ENCODE measurements around the gene ACYP1. TPM values are rescaled to one million over a fixed set of nuclear protein-coding genes. Genes with fewer than 3 reads are reported as not detected.

The ACYP1 gene
- total RNA-seq, 1 experiment from 2014 or later = 21.3 TPM

- ATAC-seq = no peak
- in situ Hi-C loops (cut with HindIII; ENCODE audit: low pct_unique_long_range_greater_than_20kb, low sequenced_read_pairs) = no loop called here
- no peak overlapping the region for H3K27ac ChIP-seq (ENCODE audit: low read length)
- no peak for TF ChIP-seq REST (IDR thresholded peaks at IDR 0.05; ENCODE audit: insufficient read depth in 1 of 2, low read depth in 2 of 2, low read length in 1 of 2)
- TF ChIP-seq CTCF (IDR thresholded peaks at IDR 0.05) = no peak
- TF ChIP-seq TCF7L2 (IDR thresholded peaks at IDR 0.05; ENCODE audit: low read depth, low read length) = no peak
- TF ChIP-seq SIN3A (IDR thresholded peaks at IDR 0.05; ENCODE audit: borderline replicate concordance, insufficient read depth, low read depth, low read length) = no peak
- TF ChIP-seq POLR2AphosphoS5 (IDR thresholded peaks at IDR 0.05; ENCODE audit: low read depth, low read length) = no peak
- peaks cover 4% of the 10 kb centered on the region; the same call in 1 of the 2 replicates for H3K36me3 ChIP-seq (ENCODE audit: control insufficient read depth, insufficient read depth, low read length)
- no peak for DNase-seq (ENCODE audit: low read depth, low spot score)
- no peak overlapping the region for H3K4me3 ChIP-seq (ENCODE audit: low read depth in 2 of 2, low read length in 2 of 2)
- no peaks in the 10 kb centered on the region for H3K27me3 ChIP-seq (ENCODE audit: control insufficient read depth, insufficient read depth, low read length)
- ChIA-PET POLR2A (interaction anchor here (0.6 kb wide), 1 partner anchor 11 kb away, joined by 3 read pairs; no protein-coding TSS in a partner anchor), CTCF (no interaction called here)
- H3K9me3 ChIP-seq (ENCODE audit: control insufficient read depth, insufficient read depth, low read depth, low read length) = no peaks in the 10 kb centered on the region
- intact Hi-C loops (cut with micrococcal nuclease; ENCODE audit: unreplicated experiment) = no loop called here
- no TSS peak for BruUV-seq (replicated peaks)
- H3K4me1 ChIP-seq (ENCODE audit: control insufficient read depth, insufficient read depth, low read length) = peaks cover 17% of the 10 kb centered on the region
Measured at GRCh38 chr14:75040507-75040906, 23.3 kb downstream of the ACYP1 start.

GRCh38 chr14:75032939-75033338 is 30.9 kb downstream of the ACYP1 start:
- BruUV-seq (replicated peaks) = no TSS peak
- CTCF ChIA-PET = no interaction called here
- no peak overlapping the region for H3K4me3 ChIP-seq (ENCODE audit: low read depth in 2 of 2, low read length in 2 of 2)
- in situ Hi-C loops (cut with HindIII; ENCODE audit: low pct_unique_long_range_greater_than_20kb, low sequenced_read_pairs) = no loop called here
- ATAC-seq (no peak), DNase-seq (ENCODE audit: low read depth, low spot score) (no peak)
- intact Hi-C loops (cut with micrococcal nuclease; ENCODE audit: unreplicated experiment) = no loop called here
- H3K36me3 ChIP-seq (ENCODE audit: control insufficient read depth, insufficient read depth, low read length) = peaks cover 12% of the 10 kb centered on the region
- H3K27ac ChIP-seq (ENCODE audit: low read length) = no peak overlapping the region
- H3K27me3 ChIP-seq (ENCODE audit: control insufficient read depth, insufficient read depth, low read length) = no peaks in the 10 kb centered on the region
- H3K4me1 ChIP-seq (ENCODE audit: control insufficient read depth, insufficient read depth, low read length) = no peaks in the 10 kb centered on the region
- POLR2A ChIA-PET = no interaction called here
- TF ChIP-seq CTCF (IDR thresholded peaks at IDR 0.05) = no peak
- TF ChIP-seq SIN3A (IDR thresholded peaks at IDR 0.05; ENCODE audit: borderline replicate concordance, insufficient read depth, low read depth, low read length) = no peak
- no peak for TF ChIP-seq POLR2AphosphoS5 (IDR thresholded peaks at IDR 0.05; ENCODE audit: low read depth, low read length)
- no peak for TF ChIP-seq TCF7L2 (IDR thresholded peaks at IDR 0.05; ENCODE audit: low read depth, low read length)
- TF ChIP-seq REST (IDR thresholded peaks at IDR 0.05; ENCODE audit: insufficient read depth in 1 of 2, low read depth in 2 of 2, low read length in 1 of 2) = no peak
- no peaks in the 10 kb centered on the region for H3K9me3 ChIP-seq (ENCODE audit: control insufficient read depth, insufficient read depth, low read depth, low read length)
